NT2/D1 (cell line): ENCODE data around the gene RALGPS2.

Source experiments
- SUZ12 ChIP-seq: IDR thresholded peaks from 2 replicates; pipeline ENCODE4 v1.6.1; 2011; ENCODE audit not compliant: insufficient read length, insufficient read depth; ENCODE audit errors: extremely low read depth
- YY1 ChIP-seq: IDR thresholded peaks from 2 replicates; pipeline ENCODE4 v1.6.1; 2011; ENCODE audit not compliant: insufficient read length, insufficient read depth

DNA sequence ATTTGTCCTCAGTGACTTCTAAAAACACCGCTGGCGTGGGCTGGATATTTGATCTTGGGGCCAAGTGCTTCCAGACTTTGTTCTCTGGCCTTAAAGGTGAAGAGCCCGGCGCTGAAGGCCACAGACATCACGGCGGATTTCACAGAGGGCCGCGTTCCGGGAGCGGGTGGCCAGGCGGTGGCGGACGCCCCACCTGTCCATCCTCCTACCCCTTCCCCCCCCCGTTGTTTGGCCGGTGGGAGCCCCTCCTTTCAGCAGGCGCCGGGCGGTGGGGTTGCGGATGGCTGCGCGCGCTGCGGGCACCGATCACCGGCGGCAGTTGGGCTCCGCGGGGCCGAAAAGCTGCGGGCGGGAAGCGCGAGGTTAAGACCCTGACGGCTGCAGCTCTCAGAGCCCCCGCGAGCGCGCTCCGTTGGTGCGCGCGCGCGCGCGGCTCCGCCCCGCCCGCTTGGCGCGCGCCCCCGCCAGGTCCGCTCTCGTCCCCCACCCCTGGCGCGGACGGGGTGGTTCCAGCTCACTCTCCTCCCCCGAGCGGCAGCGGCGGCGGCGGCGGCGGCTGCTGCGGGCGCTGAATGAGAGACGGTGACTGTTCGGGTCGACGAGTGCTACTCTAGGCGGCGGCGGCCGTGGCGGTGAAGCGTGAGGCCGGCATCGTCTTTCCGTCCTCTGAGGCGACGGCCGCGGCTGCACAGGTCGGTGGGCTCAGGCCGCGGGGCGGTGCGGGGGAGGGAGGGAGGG is at the start of gene RALGPS2:
- TF ChIP-seq SUZ12 = no peak
- no peak for TF ChIP-seq YY1
